ENCODE data around the gene MPO. TPM values are rescaled to one million over a fixed set of nuclear protein-coding genes. Genes with fewer than 3 reads are reported as not detected.

MPO gene
- total RNA-seq, 1 experiment from 2014 or later = not detected

GRCh38 chr17:58265902-58266875, 14.5 kb downstream of the MPO start:
- no peak for TF ChIP-seq ZNF416 (CRISPR knock-in tag; IDR thresholded peaks at IDR 0.05)
- no peak for TF ChIP-seq ZNF232 (CRISPR knock-in tag; IDR thresholded peaks at IDR 0.05)
- no peak for TF ChIP-seq NFYB (CRISPR knock-in tag; conservative IDR thresholded peaks at IDR 0.05; ENCODE audit: low read depth)
- TF ChIP-seq SP1 (CRISPR knock-in tag; conservative IDR thresholded peaks at IDR 0.05) = no peak
- no peak for TF ChIP-seq FOXP1 (CRISPR knock-in tag; IDR thresholded peaks at IDR 0.05; ENCODE audit: borderline replicate concordance)
- no peak for TF ChIP-seq ZNF396 (CRISPR knock-in tag; IDR thresholded peaks at IDR 0.05; ENCODE audit: borderline replicate concordance)
- TF ChIP-seq EMX1 (CRISPR knock-in tag; IDR thresholded peaks at IDR 0.05) = no peak
- TF ChIP-seq ATF1 (CRISPR knock-in tag; IDR thresholded peaks at IDR 0.05) = no peak
- no peak for TF ChIP-seq ERG (CRISPR knock-in tag; IDR thresholded peaks at IDR 0.05)
- no peak for TF ChIP-seq STAT6 (CRISPR knock-in tag; conservative IDR thresholded peaks at IDR 0.05; ENCODE audit: low read depth)
- no peak for TF ChIP-seq ZNF317 (CRISPR knock-in tag; IDR thresholded peaks at IDR 0.05; ENCODE audit: borderline replicate concordance, low read depth)
- TF ChIP-seq SMAD3 (CRISPR knock-in tag; IDR thresholded peaks at IDR 0.05; ENCODE audit: borderline replicate concordance) = no peak
- no peak for TF ChIP-seq ATF6 (CRISPR knock-in tag; IDR thresholded peaks at IDR 0.05)
- TF ChIP-seq ZNF138 (CRISPR knock-in tag; conservative IDR thresholded peaks at IDR 0.05) = no peak
- no peak for TF ChIP-seq MLX (CRISPR knock-in tag; IDR thresholded peaks at IDR 0.05)
- no peak for TF ChIP-seq CTCF (IDR thresholded peaks at IDR 0.05)
- no peak for TF ChIP-seq ZNF121 (CRISPR knock-in tag; IDR thresholded peaks at IDR 0.05)
- ChIA-PET CTCF (no interaction called here), POLR2A (no interaction called here)
- H3K36me3 Mint-ChIP-seq = no peaks in the 10 kb centered on the region
- no peak for DNase-seq (ENCODE audit: low spot score)
- no peaks in the 10 kb centered on the region for H3K4me1 Mint-ChIP-seq
- H3K4me3 Mint-ChIP-seq = no peak overlapping the region
- no peak for ATAC-seq
- no peak overlapping the region for H3K27ac Mint-ChIP-seq
- H3K9me3 Mint-ChIP-seq = no peaks in the 10 kb centered on the region
- peaks cover 44% of the 10 kb centered on the region for H3K27me3 Mint-ChIP-seq (ENCODE audit: low read depth)
